ENCODE measurements around the gene PLA2G2F.
A peak's percentile ranks its signal among the peaks of the same experiment; 100 is the strongest.

The PLA2G2F gene

DNA sequence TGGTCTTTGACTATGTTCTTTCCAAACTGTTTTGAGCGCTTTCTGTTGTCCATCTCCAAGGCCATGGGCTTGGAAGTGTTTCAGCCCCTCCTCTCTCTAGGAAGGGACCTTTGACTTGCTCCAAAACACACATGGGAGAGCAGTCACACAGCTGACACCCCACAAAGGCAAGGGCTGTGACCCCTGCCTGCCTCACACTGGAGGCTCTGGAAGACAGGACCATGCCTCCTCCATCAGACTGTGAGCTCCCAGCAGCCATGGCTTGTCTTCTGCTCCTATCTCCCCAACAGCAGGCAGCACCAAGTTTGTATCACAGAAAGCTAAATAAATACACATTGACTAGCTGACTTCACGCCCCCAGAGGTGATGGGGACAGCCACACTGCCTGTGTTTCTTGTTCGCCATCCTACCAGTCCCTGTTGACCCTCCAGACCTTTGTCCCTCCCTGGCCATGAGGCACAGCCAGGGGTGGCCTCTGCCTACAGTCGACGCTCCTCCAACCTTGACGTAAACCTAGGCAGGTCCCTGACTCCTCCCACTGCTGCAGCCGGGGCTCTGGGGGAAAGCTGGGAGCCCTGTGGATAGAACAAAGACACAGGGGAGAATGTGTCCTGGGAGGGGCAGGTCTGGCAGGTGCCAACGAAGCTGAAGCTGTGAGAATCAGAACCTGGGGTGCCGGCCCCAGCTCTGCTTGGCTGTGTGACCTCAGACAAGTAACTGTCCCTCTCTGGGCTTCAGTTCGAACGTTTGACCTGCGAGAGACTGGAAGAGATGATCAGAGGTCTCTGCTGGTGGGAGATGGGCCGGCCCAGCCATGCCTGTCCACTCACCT, 4.8 kb downstream of the PLA2G2F start:
- DNase-seq, result no peak

DNA sequence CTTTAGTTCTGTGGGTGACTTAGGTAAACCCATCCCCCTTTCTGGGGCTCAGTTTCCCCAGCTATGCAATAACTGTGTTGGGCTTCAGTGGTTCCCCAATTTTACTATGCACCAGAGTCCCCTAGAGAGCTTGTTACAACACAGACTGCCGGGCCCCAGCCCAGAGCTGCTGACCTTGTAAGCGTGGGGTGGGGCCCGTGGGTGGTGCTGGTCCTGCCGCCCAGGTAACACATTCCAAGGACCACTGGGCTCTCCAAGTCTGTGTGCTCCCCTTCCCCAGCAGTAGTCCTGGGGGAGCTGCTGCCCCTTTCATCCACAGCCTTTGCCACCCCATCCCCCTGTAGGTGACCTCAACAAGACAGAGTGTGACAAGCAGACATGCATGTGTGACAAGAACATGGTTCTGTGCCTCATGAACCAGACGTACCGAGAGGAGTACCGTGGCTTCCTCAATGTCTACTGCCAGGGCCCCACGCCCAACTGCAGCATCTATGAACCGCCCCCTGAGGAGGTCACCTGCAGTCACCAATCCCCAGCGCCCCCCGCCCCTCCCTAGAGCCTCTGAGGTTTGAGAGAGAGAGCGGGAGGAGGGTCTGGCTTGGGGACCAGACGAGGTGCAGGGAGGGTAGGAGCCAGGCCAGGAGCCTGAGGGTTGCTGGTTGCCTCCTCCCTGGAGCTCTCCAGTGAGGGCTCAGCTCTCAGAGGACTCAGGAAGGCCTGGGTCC, 8.9 kb downstream of the PLA2G2F start:
- no peak for DNase-seq

DNA sequence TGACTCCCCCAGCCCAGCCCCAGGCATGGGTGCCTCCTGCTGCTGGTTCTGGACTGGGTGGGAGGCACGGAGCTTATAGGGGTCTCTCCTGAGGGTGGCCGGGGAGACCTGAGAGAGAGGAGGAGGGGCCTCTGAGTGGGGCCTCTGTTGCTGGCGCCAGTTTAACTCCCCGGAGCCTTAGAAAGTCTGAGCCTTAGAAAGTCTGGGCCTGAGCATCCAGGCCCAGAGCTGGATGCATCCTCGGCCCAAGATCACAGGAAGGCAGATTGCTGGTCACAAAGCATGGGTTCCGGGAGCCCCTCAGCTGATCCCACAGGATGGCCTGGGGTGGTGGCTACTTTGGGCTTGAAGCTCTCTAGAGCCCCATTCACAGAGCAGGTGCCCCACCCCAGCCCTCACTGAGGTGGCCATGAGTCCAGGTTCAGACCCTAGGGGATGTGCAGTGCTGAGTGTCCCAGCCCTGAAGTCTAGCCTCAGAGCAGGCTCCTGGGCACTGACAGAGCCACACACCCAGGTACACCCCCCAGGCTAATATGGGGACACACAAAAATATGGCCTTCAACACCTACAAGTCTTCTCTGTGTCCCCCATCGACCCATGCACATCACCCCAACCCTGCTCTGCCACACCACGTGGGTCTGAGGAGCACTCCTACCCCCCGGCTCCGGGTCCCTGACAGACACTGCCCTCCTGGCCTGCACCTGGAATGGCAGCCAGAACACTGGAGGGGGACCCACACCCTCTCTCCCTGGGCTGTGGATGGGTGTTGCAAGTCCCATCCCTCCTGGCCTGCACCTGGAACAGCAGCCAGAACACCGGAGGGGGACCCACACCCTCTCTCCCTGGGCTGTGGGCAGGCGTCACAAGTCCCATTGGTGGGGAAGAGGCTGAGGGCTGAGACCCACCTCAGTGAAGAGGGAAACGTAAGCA, 9.7 kb downstream of the PLA2G2F start:
- no peak for DNase-seq

DNA sequence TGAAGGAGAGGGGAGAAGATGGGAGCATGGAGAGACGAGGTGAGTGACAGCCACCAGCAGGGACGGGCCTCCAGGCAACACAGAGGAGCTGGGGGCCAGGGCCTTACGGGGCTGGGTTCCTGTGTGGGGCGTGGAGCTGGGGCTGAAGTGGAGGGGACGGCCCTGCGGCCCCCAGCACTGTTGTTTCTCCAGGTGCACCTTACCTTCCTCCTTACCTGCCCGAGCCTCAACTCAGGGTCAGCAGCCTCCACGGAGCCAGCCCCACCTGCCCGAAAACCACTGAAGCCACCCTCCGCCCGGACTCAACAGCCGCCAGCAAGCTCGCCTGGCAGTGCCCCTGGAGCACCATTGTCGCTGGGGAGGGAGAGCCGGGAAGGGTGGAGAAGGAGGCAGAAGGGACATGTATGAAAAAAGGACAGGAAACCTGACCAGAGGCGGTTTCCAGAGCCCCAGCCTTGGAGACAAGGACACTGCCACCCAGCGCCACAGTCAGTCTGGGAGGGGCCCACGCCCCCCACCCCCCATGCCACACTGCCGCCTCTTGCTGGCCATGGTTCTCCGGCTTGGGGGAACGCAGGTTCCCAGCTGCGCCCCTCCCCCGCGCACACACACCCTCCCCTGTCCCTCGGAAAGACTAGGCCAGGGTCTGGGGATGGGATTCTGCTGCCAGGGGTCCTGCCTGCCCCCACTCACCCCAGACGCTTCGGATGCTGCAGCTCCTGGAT, 10.6 kb downstream of the PLA2G2F start:
- DNase-seq, result no peak

DNA sequence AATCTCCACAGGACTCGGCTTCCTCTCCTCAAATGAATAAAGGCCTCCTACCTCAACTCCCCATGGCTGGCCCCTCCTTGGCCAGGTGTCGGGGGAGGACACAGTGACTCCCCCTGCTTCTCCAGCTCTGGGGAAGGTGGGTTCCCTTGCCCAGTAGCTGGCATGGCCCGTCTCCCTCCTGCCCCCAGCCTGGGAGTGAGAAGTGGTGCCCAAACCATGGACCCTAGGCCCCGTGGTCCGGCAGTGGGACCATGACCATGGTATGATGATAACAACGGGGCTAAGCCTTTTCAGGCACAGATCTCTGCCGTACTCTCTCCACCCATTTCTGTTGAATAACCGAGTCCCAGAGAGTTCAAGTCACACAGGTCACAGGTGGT, 11.2 kb downstream of the PLA2G2F start:
- no peak for DNase-seq

DNA sequence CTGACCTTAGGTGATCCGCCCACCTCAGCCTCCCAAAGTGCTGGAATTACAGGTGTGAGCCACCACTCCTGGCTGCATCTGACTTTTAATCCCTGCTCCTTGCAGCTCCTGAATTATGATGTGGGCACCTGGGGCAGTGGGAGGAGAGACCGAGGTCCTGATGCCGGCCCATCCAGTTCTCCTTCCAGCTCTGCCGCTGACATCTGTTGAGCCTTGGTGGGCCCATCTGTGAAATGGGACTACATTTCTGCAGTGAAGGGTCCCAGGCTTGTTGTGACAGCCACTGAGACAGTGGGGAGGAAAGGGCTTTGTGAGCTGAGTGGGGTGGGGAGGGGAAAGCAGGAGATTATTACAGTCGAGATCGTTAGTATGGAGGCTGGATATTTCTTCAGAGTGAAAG, 11.8 kb downstream of the PLA2G2F start:
- DNase-seq, result no peak

DNA sequence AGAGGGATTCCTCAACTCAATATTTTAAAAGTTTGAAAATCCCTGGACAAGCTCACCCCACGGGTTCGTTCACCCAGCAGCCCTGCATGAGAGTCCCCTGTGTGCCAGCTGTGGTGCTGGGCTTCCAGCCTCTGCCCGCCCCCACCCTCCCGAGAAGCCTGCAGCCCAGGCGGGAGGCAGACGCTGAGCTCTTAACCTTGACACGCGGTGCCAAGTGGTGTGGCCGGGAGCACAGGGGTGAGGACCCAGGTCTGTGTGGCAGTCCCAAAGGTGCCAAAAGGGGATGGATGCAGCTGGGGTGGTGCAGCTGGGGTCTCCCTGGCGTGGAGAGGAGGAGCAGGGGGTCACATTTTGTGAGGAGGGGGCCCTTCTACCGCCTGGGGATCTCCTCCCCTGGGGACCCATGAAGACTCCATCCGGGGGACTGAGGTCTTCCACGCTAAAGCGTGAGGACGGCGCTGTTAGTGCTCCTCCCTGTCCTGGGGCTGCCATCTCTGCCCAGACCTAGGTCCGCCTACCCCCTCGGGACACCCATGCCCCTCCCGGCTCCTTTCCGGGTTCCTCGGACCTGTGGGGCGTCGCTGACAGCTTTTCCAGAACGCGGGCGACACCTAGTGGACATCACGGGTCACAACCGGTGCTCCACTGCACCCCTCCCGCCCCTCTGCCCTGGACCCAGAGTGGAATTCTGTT, 12.9 kb downstream of the PLA2G2F start:
- peak; percentile 26 for DNase-seq

DNA sequence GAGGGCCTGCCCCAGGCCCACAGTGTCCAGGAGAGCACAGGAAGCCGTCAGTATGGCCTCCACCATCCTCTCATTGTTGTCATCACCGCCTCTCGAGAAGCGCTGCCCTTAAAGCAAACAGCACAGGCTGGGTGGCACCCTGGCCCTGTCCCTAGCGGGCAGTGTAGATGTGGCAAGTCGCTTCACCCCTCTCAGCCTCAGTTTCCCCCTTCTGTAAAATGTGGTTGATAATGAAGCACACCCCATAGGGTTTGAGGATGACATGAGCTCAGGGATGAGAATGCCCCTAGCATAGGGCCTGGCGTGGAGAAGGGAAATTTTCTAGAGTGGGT, 13.4 kb downstream of the PLA2G2F start:
- DNase-seq, result no peak

DNA sequence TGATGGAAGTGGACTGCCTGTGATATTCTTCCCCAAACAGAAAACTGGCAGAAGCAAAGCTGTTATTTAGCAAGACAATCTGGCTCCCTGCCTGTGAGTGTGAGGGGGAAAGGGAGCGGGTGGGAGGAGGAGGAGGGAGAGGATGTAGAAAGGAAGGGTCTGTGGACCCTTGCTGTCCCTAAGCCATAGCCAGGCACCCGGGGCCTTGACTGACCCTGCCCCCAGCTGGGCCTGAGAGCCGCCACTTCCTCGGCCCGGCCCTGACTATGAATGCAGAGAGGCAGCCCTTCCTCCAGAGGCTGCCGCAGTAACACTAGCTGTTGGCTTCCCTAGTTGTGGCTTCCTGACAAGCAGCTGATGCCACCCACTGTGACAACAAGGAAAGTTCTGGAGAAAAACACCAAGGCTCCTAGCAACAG, 13.9 kb downstream of the PLA2G2F start:
- no peak for DNase-seq

DNA sequence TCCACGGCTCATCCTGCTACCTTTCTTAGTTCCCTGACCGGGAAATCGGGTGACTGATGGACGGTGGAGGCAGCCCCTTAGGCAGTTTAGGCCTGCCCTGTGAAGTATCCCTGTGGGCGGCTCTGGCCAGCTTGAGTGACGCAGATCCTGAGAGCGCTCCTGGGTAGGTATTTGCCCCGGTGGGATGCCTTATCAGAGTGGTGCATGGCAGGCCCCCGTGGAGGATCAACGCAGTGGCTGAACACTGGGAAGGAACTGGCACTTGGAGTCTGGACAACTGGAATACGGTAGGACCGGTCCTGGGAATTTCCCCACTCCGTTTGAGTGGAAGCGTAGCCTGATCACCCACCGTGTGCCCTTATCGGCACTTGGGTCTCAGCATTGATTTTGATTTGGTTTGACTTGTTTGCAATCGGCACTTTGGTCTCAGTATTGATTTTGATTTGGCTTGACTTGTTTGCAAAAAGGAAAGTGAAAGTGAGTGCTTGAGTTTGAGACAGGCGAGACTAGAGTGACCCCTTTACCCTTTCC, 15.2 kb downstream of the PLA2G2F start:
- DNase-seq, result no peak

DNA sequence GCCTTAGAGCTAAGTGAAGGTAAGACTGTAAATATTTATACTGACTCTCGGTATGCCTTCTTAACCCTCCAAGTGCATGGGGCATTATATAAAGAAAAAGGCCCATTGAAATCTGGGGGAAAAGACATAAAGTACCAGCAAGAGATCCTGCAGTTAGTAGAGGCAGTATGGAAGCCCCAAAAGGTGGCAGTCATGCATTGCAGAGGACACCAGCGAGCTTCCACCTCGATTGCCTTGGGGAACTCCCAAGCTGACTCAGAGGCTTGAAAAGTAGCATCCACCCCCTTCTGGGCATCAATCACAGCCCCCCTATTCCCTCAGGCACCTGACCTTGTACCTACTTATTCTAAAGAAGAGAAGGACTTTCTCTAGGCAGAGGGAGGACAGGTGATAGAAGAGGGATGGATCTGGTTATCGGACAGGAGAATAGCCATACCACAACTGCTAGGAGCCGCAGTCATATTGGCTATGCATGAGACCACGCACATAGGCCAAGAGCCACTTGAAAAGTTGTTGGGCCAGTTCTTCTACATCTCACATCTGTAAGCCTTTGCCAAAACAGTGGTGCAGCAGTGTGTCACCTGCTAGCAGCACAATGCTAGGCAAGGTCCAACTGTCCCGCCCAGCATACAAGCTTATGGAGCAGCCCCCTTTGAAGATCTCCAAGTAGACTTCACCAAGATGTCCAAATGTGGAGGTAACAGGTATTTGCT, 19.4 kb downstream of the PLA2G2F start:
- DNase-seq, result no peak

DNA sequence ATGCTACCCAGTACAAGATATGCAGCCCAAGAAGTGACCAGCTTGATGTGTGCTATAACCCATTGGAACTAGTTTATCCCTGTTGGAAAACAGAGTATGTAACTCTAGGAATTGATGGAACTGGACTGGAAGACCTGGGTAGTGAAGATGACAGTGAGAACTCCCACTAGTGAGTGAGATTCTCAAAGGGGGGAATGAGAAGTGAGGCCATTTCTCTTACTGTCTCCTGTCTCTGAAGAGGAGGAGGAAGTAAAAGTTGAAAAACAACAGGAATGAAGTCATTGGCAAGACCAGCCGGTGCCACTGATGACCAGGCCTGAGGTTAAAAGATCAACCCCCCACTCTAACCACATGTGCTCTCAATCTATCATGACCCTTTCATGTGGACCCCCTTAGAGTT, 20.9 kb downstream of the PLA2G2F start:
- no peak for DNase-seq

DNA sequence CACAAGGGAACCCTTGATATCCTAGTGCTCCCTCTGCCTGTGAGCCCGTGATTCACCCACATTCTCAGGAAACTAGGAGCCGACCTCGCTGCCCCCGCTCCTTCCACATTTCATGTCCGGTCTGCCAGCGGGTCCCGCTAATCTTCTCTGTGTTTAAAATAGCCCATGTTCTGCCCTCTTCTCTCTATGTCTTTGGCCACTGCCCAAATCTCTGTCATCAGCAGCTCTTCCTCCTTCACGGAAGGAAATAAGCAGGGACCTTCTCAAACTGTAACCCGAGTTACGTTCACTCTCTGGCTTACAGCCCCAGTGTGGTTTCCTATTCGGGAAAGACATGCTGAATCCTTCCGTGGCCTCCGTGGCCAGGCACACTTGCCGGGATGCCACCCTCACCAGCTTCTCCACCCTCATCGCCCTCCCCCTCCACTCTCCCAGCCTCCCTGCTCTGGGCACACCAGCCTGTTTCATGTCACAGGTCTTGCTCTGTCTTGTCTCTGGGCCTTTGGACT, 25.6 kb downstream of the PLA2G2F start:
- DNase-seq, result no peak

DNA sequence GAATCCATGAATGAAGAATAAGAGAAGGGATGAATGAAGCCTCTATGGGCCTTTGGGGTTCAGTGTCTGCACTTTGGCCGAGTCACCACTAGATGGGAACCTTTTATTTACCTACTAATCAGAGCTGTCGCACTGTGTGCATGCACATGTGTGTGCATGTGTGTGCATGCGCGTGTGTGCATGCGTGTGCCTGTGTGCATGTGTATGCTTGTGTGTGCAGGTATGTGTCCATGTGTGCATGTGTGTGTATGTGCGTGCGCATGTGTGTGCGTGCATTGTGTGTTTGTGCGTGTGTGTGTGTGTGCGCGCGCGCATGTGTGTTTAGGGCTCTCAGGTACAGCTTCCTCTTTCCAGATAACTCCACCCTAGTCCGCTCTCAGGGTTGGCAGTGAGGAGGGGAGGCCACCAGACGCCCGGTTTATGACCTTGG, 26.4 kb downstream of the PLA2G2F start:
- DNase-seq, result no peak

DNA sequence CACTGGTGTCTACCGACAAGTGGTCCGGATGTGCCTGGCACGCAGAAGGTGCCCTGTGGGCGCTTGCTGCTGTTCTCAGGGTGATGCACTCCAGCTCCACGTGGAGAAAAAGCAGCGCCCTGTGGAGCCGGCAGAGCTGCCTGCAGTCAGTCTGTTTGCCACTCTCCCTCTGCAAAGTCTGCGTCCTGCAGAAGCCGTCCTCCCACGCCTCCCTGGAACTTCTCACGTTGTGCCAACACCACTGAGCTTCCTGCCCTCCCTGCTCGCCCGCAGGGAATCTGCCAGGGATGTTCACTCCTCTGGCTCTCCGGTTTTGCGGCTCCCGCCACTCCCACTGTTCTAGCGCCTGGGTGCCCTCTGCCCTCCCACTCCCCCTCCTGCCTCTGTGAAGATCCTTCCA, 26.9 kb downstream of the PLA2G2F start:
- DNase-seq, result no peak

DNA sequence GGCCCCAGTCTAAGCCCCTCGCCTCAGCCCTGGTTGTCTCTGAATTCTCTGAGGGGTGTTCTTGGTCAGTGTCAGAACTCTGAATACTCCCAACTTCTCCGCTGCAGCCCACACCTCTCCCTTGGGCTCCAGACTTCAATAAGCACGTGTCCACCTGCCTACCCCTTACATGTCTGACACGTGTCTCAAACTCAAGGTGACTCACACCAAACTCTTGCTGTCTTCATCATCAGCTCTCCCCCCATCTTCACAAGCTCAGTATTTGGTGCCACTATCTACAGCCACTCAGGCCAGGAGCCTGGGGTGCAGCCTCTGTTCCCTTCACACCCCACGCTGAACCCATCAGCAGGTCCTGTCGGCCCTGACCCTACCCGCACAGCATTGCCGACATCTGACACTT, 28.0 kb downstream of the PLA2G2F start:
- no peak for DNase-seq

DNA sequence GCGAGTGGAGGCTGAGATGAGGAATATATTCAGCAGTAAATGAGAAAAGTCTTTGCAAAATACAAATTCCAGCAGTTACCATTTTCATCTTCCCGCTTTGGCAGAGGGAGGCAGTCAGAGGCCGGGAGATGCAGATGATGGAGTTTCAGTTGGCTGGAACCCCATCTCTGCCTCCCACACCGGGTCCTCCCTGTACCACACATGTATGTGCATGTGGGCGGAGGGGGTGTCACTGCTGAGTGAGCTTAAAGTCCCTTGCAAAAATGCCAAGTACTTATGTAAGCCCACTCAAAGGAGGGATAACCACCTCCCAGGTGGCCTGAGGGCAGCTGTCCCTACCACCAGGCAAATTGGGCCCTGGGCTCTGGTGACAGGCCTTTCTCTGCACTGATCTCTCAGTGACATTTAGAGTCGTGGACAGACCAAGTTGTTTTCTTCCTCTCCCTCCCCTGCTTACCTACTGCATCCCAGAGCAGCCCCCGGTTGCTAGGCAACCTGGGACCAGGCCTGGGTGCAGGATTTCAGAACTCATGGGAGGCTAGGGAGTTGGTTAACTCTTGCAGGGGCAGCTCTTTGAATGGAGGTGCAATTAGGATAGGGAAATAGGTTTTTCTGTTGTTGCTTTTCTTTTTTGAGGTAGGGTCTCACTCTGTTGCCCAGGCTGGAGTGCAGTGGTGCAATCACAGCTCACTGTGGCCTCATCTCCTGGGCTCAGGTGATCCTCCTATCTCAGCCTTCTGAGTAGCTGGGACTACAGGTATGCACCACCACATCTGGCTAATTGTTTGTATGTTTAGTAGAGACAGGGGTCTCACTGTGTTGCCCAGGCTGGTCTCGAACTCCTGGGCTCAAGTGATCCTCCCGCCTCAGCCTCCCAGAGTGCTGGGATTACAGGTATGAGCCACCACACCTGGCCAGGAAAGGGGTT, 29.7 kb downstream of the PLA2G2F start:
- no peak for DNase-seq

DNA sequence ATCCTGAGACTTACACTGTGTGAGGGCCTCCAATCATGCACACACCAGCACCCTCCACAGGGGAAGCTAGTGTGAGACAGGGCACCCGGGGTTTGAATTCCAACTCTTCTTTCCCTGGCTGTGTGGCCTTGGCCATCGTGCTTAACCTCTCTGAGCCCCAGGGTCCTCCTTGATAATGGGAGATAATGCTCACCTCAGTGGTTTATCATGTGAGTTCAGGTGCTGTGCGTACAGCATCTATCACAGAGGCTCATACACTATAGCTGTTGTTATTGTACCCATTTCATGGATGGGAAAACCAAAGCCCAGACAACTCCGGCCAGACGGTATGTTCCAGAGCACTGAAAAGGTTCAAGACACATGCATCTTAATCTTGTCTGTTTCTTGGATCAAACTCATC, 30.8 kb downstream of the PLA2G2F start:
- no peak for DNase-seq

DNA sequence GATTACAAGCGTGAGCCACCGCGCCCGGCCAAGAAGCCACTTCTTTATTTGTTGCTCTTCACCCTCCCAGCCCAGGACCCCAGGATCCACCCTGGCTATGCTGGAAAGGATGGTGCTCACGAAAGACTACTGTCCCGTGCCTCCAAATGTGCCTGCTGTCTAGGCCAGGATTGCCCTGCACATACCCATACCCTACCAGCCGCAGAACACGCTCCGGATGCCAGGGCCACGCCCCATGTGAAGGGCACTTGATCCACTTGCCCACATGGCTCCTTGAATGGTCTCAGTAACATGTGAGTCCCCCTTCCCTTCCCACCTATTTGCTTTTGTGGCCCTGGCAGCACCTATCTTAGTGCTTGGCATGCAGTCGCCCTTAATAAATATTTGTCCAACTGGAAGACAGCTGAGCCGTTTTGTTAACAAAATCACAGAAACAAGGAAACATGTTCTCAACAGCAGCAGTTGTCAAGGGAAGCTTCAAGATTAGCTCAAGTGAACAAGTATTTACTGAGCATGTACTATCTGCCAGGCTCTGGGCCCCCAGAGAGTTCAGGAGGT, 33.0 kb downstream of the PLA2G2F start:
- no peak for DNase-seq
